Activated CD4-positive, alpha-beta T cell treated with anti-CD3 and anti-CD28 coated beads, Interleukin-2, amount 10 ng/mL, durations not matched to agents 24 days and 14 days (primary cell): ENCODE measurements around the gene NR1D2. TPM values are rescaled to one million over a fixed set of nuclear protein-coding genes. Genes with fewer than 3 reads are reported as not detected.
A peak's percentile ranks its signal among the peaks of the same experiment; 100 is the strongest.
"Not testable (repeated sequence)": the region's sequence is repeated elsewhere in the genome, so short reads cannot be mapped to it uniquely, and the experiment has no call there.

Source experiments
- DNase-seq: peaks from one replicate; pipeline ENCODE4 v3.0.0; 2022
- H3K27ac Mint-ChIP-seq: one replicate; pipeline ENCODE4 v1.8.0; 2022; ENCODE audit warnings: mild to moderate bottlenecking, mixed read lengths
- H3K27me3 Mint-ChIP-seq: one replicate; pipeline ENCODE4 v1.8.0; 2022; ENCODE audit warnings: mixed read lengths
- H3K36me3 Mint-ChIP-seq: one replicate; pipeline ENCODE4 v1.8.0; 2022; ENCODE audit warnings: low read depth, mild to moderate bottlenecking, mixed read lengths
- H3K4me1 Mint-ChIP-seq: one replicate; pipeline ENCODE4 v1.8.0; 2021; ENCODE audit warnings: mixed read lengths
- H3K4me3 Mint-ChIP-seq: one replicate; pipeline ENCODE4 v1.8.0; 2022; ENCODE audit warnings: mild to moderate bottlenecking, moderate library complexity, mixed read lengths
- H3K9me3 Mint-ChIP-seq: one replicate; pipeline ENCODE4 v1.8.0; 2021; ENCODE audit warnings: mixed read lengths
- intact Hi-C: fragments of 100-400 bp; cut with micrococcal nuclease; formaldehyde crosslinking; loops from one replicate; pipeline ENCODE4 v1.15.1; 2023
- total RNA-seq: library from RNA; stranded (reverse); gene quantifications from 2 replicates; pipeline ENCODE4 v1.2.3, GENCODE V29; 2022

NR1D2 gene
- total RNA-seq, 1 donor from 2014 or later = 3.0 TPM

GRCh38 chr3:23987356-23987755 lies 42.3 kb downstream of the NR1D2 start:
- no peak for DNase-seq
- Mint-ChIP-seq H3K27ac (no peak overlapping the region), H3K27me3 (no peaks in the 10 kb centered on the region), H3K4me1 (peaks cover 5% of the 10 kb centered on the region), H3K9me3 (no peaks in the 10 kb centered on the region), H3K36me3 (no peaks in the 10 kb centered on the region), H3K4me3 (no peak overlapping the region)
- intact Hi-C loops = no loop called here

- Mint-ChIP-seq H3K9me3 (no peaks in the 10 kb centered on the region), H3K4me3 (no peak overlapping the region), H3K27me3 (no peaks in the 10 kb centered on the region), H3K4me1 (peaks cover 3% of the 10 kb centered on the region), H3K27ac (no peak overlapping the region), H3K36me3 (no peaks in the 10 kb centered on the region)
- intact Hi-C loops = no loop called here
- no peak for DNase-seq
Measured at GRCh38 chr3:23991306-23991682, 46.2 kb downstream of the NR1D2 start.

- Mint-ChIP-seq H3K27ac (no peak overlapping the region), H3K4me3 (no peak overlapping the region), H3K4me1 (peaks cover 3% of the 10 kb centered on the region), H3K36me3 (no peaks in the 10 kb centered on the region), H3K9me3 (no peaks in the 10 kb centered on the region), H3K27me3 (no peaks in the 10 kb centered on the region)
- DNase-seq = no peak
- intact Hi-C loops = no loop called here
Measured at GRCh38 chr3:23991683-23992628, 46.9 kb downstream of the NR1D2 start.

GRCh38 chr3:23993556-23994243 lies 48.6 kb downstream of the NR1D2 start:
- Mint-ChIP-seq H3K9me3 (no peaks in the 10 kb centered on the region), H3K27me3 (no peaks in the 10 kb centered on the region), H3K27ac (no peak overlapping the region), H3K4me3 (no peak overlapping the region), H3K4me1 (peaks cover 3% of the 10 kb centered on the region), H3K36me3 (no peaks in the 10 kb centered on the region)
- no peak for DNase-seq
- intact Hi-C loops = no loop called here

- H3K4me3 Mint-ChIP-seq = no peak overlapping the region
- DNase-seq = no peak
- peaks cover 3% of the 10 kb centered on the region for H3K27me3 Mint-ChIP-seq
- peaks cover 5% of the 10 kb centered on the region for H3K4me1 Mint-ChIP-seq
- no peaks in the 10 kb centered on the region for H3K9me3 Mint-ChIP-seq
- intact Hi-C loops = no loop called here
- no peak overlapping the region for H3K27ac Mint-ChIP-seq
- H3K36me3 Mint-ChIP-seq = no peaks in the 10 kb centered on the region
Measured at GRCh38 chr3:23994244-23994569, 49.1 kb downstream of the NR1D2 start.

- intact Hi-C loops = loop anchor here (5.0 kb wide), 2 partner anchors 108 to 687 kb away; no protein-coding TSS in a partner anchor
- Mint-ChIP-seq H3K4me1 (peaks cover 5% of the 10 kb centered on the region), H3K27me3 (peaks cover 9% of the 10 kb centered on the region), H3K9me3 (no peaks in the 10 kb centered on the region), H3K27ac (no peak overlapping the region), H3K4me3 (no peak overlapping the region), H3K36me3 (no peaks in the 10 kb centered on the region)
- no peak for DNase-seq
Measured at GRCh38 chr3:23995219-23995618, 50.1 kb downstream of the NR1D2 start.

- no peak for DNase-seq
- Mint-ChIP-seq H3K9me3 (no peaks in the 10 kb centered on the region), H3K27ac (no peak overlapping the region), H3K4me1 (peaks cover 5% of the 10 kb centered on the region), H3K27me3 (peaks cover 13% of the 10 kb centered on the region), H3K36me3 (no peaks in the 10 kb centered on the region), H3K4me3 (no peak overlapping the region)
- intact Hi-C loops = loop anchor here (5.0 kb wide), 2 partner anchors 109 to 686 kb away; no protein-coding TSS in a partner anchor
Measured at GRCh38 chr3:23996095-23996524, 51.0 kb downstream of the NR1D2 start.

GRCh38 chr3:23999012-23999641 lies 54.0 kb downstream of the NR1D2 start:
- H3K27ac Mint-ChIP-seq = no peak overlapping the region
- H3K36me3 Mint-ChIP-seq = no peaks in the 10 kb centered on the region
- intact Hi-C loops = loop anchor here (1.0 to 5.0 kb wide), 3 partner anchors 112 to 683 kb away; no protein-coding TSS in a partner anchor
- DNase-seq = peak; percentile 88
- H3K9me3 Mint-ChIP-seq = no peaks in the 10 kb centered on the region
- no peak overlapping the region for H3K4me3 Mint-ChIP-seq
- peaks cover 28% of the 10 kb centered on the region for H3K27me3 Mint-ChIP-seq
- peaks cover 4% of the 10 kb centered on the region for H3K4me1 Mint-ChIP-seq

- H3K27me3 Mint-ChIP-seq = peaks cover 32% of the 10 kb centered on the region
- intact Hi-C loops = no loop called here
- H3K4me1 Mint-ChIP-seq = peaks cover 7% of the 10 kb centered on the region
- no peak for DNase-seq
- H3K27ac Mint-ChIP-seq = no peak overlapping the region
- no peaks in the 10 kb centered on the region for H3K9me3 Mint-ChIP-seq
- H3K4me3 Mint-ChIP-seq = no peak overlapping the region
- no peaks in the 10 kb centered on the region for H3K36me3 Mint-ChIP-seq
Measured at GRCh38 chr3:24002129-24002528, 57.0 kb downstream of the NR1D2 start.

GRCh38 chr3:24003466-24003865 lies 58.4 kb downstream of the NR1D2 start:
- intact Hi-C loops = no loop called here
- Mint-ChIP-seq H3K9me3 (no peaks in the 10 kb centered on the region), H3K27me3 (peaks cover 32% of the 10 kb centered on the region), H3K4me1 (peaks cover 7% of the 10 kb centered on the region), H3K4me3 (no peak overlapping the region), H3K27ac (no peak overlapping the region), H3K36me3 (no peaks in the 10 kb centered on the region)
- no peak for DNase-seq

- peak; percentile 60 for DNase-seq
- H3K4me3 Mint-ChIP-seq = no peak overlapping the region
- peaks cover 28% of the 10 kb centered on the region for H3K27me3 Mint-ChIP-seq
- intact Hi-C loops = loop anchor here (1.0 to 2.0 kb wide), 2 partner anchors 54 to 264 kb away; no protein-coding TSS in a partner anchor
- H3K9me3 Mint-ChIP-seq = no peaks in the 10 kb centered on the region
- H3K27ac Mint-ChIP-seq = no peak overlapping the region
- H3K36me3 Mint-ChIP-seq = no peaks in the 10 kb centered on the region
- H3K4me1 Mint-ChIP-seq = peaks cover 5% of the 10 kb centered on the region
Measured at GRCh38 chr3:24004171-24004938, 59.3 kb downstream of the NR1D2 start.

GRCh38 chr3:24005669-24006068 lies 60.6 kb downstream of the NR1D2 start:
- H3K4me1 Mint-ChIP-seq = peaks cover 5% of the 10 kb centered on the region
- H3K4me3 Mint-ChIP-seq = no peak overlapping the region
- intact Hi-C loops = loop anchor here (2.0 kb wide), 1 partner anchor 55 kb away; no protein-coding TSS in a partner anchor
- no peak for DNase-seq
- H3K27me3 Mint-ChIP-seq = peaks cover 21% of the 10 kb centered on the region
- H3K36me3 Mint-ChIP-seq = no peaks in the 10 kb centered on the region
- H3K9me3 Mint-ChIP-seq = no peaks in the 10 kb centered on the region
- no peak overlapping the region for H3K27ac Mint-ChIP-seq

GRCh38 chr3:24010834-24011233 lies 65.7 kb downstream of the NR1D2 start:
- H3K36me3 Mint-ChIP-seq, DNase-seq, H3K4me3 Mint-ChIP-seq, intact Hi-C loops, H3K27ac Mint-ChIP-seq, H3K27me3 Mint-ChIP-seq, H3K4me1 Mint-ChIP-seq, H3K9me3 Mint-ChIP-seq: not testable (repeated sequence)
